NCI-H2107 treated with DMSO at 0.1 percent for 48 hours (cell line): ENCODE measurements around the gene PKP1.

Source experiments
- DNase-seq: peaks from one replicate; lab custom pipeline; 2025; ENCODE audit not compliant: unreplicated experiment; lab: John Stamatoyannopoulos, UW

Gene PKP1

GRCh38 chr1:201259476-201260235 lies 23.6 kb upstream of the PKP1 start:
- peak; percentile 48 for DNase-seq

DNA sequence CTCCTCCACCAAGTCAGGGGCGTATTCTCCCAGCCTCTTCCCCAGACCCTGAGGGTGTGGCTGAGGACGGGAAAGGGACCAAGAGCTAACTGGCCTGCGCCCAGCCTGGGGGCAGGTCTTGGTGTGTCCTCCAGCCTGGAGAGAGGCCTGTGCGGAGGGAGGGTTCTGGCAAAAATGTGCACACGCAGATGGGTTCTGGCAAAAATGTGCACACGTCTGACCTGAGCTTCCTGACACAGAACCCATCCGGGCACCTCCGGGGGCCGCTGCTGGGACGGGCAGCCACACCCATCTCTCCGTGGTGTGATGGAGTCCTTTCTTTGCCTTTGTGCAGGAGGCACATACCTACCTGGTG lies 23.1 kb upstream of the PKP1 start:
- DNase-seq = no peak

GRCh38 chr1:201260648-201261311 lies 22.5 kb upstream of the PKP1 start:
- DNase-seq = no peak

DNA sequence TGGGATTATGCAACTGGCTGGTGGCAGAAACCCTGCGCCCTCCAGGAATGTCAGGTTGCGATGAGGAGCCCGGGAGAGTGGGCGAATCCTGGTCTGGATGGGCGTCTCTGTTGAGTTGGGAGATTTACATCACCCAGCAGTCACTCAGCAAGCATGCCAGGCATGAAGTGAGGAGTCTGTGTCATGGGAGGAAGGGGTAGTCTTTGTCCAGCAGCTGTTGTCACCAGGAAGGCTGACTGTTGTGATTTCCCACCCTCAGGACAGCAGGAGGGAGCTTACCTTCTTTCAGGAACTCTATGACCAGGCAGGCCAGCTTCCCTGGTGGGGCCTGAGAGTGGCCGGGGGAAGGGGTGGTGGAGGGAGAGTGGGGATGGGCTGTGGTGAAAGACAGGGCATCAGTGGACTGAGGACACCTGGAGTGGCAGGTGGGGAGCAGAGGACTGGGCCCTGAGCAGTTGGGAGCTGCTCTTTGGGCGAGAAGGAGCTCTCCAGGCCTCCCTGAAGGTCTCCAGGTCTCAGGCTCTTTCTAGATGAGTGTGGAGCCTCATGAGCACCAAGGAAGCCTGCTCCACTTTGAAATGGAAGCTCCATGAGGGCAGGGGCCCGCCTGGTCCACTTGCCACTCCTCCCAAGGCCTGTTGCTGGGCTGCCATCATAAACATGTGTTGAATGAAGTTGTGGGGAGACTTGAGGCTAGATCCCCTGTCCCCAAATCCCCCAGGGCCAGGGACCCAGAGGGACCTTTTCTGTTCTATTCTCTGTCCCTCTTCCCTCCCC lies 21.3 kb upstream of the PKP1 start:
- DNase-seq = no peak

GRCh38 chr1:201262963-201263608 lies 20.2 kb upstream of the PKP1 start:
- DNase-seq = no peak

- DNase-seq = no peak
Observed at GRCh38 chr1:201264072-201264471, 19.2 kb upstream of the PKP1 start.

- no peak for DNase-seq
Observed at GRCh38 chr1:201264554-201264953, 18.8 kb upstream of the PKP1 start.

DNA sequence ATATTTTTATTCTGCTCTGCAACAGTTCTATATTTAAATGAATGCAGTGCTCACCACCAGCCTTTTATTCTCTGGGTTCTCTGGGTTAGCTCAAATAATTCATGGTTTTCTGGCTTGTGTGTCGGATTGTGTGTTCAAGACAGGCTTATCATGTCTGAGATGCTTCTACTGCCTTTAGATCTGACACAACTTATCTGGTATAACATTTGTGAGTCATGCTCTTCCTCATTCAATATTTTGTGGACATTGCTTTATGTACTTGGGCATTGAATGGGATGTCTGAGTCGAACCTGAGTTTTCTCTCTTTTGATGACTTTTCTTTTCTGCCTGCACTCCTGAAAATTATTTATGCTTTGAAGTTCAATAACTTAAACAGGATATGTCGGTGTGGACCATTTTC lies 17.6 kb upstream of the PKP1 start:
- no peak for DNase-seq

GRCh38 chr1:201266276-201266675 lies 17.0 kb upstream of the PKP1 start:
- DNase-seq = no peak

GRCh38 chr1:201266774-201267173 lies 16.5 kb upstream of the PKP1 start:
- DNase-seq = no peak

- DNase-seq = no peak
Observed at GRCh38 chr1:201267481-201268229, 15.7 kb upstream of the PKP1 start.

DNA sequence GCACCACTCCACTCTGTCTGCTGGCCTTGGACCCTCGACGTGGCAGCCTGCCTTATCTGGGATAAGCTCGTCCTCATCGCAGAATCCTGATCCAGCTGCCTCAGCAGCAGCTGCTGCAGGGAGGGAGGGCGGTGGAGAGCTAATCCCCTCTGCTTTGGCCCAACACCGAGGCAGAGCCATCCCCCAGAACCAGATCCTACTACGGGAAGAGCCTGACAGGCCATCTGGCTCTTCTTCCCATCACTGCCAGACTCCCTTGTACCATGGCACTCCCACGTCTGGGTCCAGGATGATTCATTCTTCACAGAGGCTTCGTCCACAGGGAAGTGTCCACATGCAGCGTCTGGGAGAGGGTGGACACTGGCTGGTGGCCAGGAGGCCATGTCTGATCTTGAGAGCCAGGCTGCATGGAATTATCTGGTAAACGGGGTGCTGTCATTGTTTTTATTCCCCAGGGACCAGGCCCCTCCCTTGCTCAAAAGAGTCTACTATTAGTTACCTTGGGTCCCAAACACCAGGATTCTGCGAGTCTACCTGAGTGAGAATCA lies 14.6 kb upstream of the PKP1 start:
- DNase-seq = no peak

DNA sequence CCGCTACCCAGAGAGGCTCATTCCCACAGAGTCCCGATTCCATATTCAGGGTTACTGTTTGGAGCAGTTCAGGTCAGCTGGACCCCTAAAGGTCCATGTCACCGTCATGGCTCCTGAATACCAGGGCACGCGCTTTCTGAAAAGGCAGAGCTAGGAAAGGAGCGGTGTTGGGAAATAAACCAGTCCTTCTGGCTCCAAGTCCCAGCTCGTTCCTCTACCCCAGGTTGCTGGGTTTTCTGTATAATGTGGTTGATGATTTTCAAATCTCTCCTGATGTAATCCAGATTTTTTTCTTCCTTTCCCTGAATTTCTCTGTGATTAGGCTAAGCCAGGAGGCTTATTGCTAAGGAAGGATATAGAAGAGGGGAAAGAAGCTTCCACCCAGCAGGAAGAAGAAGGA lies 14.0 kb upstream of the PKP1 start:
- DNase-seq = no peak

DNA sequence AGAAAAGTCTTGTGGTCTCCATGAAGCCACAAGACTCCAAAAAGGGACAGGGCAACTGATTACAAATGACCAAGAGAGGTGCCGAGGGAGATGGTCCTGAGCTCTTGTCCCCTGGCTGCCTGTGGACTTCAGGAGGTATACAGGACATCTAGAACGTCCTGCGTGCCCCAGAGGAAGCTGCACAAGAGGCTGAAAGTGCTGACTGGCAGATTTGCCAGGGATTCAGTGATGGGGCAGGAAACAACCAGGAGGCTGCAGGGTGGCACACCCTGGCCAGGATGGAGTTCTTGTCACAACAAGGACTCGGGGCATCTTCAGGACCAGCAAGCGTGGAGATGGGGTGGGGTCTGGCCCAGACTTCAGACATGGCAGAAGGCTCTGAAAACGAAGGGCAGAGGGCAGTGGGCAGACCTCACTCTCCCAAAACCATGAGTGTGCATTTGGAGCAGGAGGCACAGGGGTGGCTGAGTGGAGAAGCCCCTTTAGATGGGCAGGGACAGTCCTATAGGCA lies 13.4 kb upstream of the PKP1 start:
- no peak for DNase-seq

DNA sequence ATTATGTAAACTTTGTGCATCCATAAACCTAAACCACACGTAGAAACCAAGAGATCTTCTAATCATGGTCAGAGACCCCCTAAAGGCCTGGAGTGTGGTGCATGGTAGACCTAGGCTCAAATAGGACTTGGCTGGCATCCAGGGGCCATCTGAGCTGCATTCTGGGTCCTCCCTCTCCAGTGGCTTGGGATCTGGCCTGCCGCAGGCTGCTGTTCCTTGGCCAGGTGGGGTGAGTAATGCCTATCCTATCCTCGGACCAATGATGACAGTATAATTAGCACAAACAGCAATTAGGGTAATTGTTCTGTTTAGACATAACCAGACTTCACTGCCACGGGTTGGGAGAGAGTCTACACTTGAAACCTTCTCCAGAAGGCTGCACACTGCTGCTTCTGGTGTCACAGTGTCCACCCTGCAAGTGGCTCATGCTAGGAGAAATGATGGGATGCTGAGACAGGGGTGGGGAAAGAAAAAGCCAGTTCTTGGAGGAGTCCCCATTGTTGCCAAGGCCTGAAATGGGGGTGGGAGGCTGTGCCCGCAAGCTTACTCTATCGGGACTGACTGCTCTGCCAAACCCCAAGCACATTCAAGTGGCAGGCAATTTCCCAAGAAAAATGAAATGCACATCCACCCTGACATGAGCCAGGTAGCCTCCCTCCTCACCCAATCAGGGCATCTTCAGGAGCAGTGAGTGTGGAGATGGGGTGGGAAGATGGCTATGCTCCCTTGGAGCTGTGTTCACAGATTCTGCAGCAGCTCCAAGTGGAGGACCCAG lies 12.5 kb upstream of the PKP1 start:
- DNase-seq = no peak

- no peak for DNase-seq
Observed at GRCh38 chr1:201272799-201273198, 10.5 kb upstream of the PKP1 start.

DNA sequence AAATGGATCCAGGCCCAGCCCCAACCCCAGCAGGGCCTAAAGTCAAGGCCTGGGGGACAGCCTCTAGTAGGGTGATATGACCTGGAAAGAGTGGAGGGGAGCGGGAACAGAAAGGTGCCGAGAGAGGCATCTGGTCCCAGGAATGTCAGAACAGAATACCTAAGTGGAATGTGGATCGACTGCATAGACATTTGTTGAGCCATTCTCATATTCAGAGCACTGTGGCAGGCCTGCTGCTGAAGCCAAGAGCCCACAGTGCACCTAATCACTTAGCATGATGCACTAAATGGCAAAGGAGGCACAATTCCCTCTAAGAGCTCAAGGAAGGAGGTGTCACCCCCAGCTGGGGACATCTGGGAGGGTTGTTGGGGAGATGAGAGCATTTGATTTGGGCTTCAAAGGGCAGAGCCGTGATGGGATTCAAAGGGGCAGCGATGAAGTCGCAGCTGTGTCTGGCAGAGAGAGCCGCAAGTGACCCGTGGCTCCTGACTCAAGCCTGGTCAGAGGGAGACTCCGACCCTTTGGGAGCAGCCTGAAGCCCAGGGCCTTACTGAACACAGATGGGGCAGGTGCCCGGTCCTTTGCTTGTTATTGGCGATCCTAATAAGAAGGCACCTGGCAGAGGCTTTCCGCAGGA lies 8.6 kb upstream of the PKP1 start:
- DNase-seq = no peak

- no peak for DNase-seq
Observed at GRCh38 chr1:201275253-201275666, 8.0 kb upstream of the PKP1 start.

DNA sequence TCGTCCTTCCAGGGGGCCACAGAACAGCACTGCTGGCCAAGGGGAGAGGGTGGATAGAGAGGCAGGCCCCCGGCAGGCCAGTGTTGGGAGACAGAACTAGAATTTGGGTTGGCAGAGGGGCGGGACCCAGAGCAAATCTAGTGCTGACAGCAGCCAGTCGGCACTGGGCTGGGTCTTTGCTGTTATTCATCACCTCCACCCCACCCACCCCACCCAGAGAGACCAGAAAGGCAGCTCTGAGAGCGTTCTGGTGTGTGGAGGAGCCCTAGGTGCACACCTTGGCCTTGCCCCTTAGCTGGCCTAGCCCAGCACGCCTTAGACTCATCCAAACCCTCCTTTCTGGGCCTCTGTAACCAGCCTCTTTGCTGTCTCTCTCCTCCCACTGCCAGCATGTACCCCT lies 6.4 kb upstream of the PKP1 start:
- DNase-seq = no peak
